WTC11 (cell line): ENCODE measurements around the gene CIC. TPM values are rescaled to one million over a fixed set of nuclear protein-coding genes. Genes with fewer than 3 reads are reported as not detected.

ENCODE experiments used
- ATAC-seq: fragments of 200-7000 bp; cut with Tn5 transposase; 2 replicates; pipeline ENCODE4 v1.10.0; 2021; ENCODE audit warnings: mild to moderate bottlenecking, moderate library complexity
- CTCF ChIA-PET: fragments of 300-600 bp; sonication (Branson Sonifier 250); formaldehyde crosslinking; loops from one replicate; lab custom pipeline; 2021; ENCODE audit warnings: antibody characterized with exemption; lab: Charles Lee
- POLR2A ChIA-PET: fragments of 350-600 bp; sonication (Branson Sonifier 250); formaldehyde crosslinking; loops from one replicate; lab custom pipeline; 2021; ENCODE audit warnings: antibody characterized with exemption; lab: Charles Lee
- DNase-seq: peaks from one replicate; pipeline ENCODE4 v3.0.0; 2021; ENCODE audit warnings: low spot score
- H3K27ac Mint-ChIP-seq: 2 replicates; pipeline ENCODE4 v1.8.0; 2021; ENCODE audit warnings: mixed read lengths
- H3K27me3 Mint-ChIP-seq: 2 replicates; pipeline ENCODE4 v1.8.0; 2021; ENCODE audit warnings: low read depth, mild to moderate bottlenecking, moderate library complexity, mixed read lengths
- H3K36me3 Mint-ChIP-seq: 2 replicates; pipeline ENCODE4 v1.8.0; 2021; ENCODE audit warnings: mixed read lengths
- H3K4me1 Mint-ChIP-seq: 2 replicates; pipeline ENCODE4 v1.8.0; 2022; ENCODE audit warnings: mixed read lengths
- H3K4me3 Mint-ChIP-seq: 2 replicates; pipeline ENCODE4 v1.8.0; 2021; ENCODE audit warnings: mild to moderate bottlenecking, moderate library complexity, mixed read lengths
- H3K9me3 Mint-ChIP-seq: 2 replicates; pipeline ENCODE4 v1.8.0; 2021; ENCODE audit warnings: mixed read lengths
- EMX1 ChIP-seq: fragments of 250-450 bp; sonication (Bioruptor Pico); IDR thresholded peaks from 2 replicates; pipeline ENCODE4 v1.8.0; 2021; ENCODE audit warnings: mild to moderate bottlenecking
- FOXK1 ChIP-seq: sonication (generic); formaldehyde crosslinking; IDR thresholded peaks from 2 replicates; pipeline ENCODE4 v1.8.0; 2022; ENCODE audit warnings: mild to moderate bottlenecking, moderate library complexity, missing genetic modification reagents
- GRHL2 ChIP-seq: fragments of 250-450 bp; sonication (Bioruptor Pico); IDR thresholded peaks from 2 replicates; pipeline ENCODE4 v1.8.0; 2022; ENCODE audit warnings: mild to moderate bottlenecking, moderate library complexity; ENCODE audit not compliant: insufficient replicate concordance, severe bottlenecking
- HMGA2 ChIP-seq: fragments of 250-450 bp; sonication (Bioruptor Pico); IDR thresholded peaks from 2 replicates; pipeline ENCODE4 v1.4.0; 2021; ENCODE audit warnings: mild to moderate bottlenecking, moderate library complexity
- MXD4 ChIP-seq: fragments of 250-450 bp; sonication (Bioruptor Pico); IDR thresholded peaks from 2 replicates; pipeline ENCODE4 v1.8.0; 2021; ENCODE audit warnings: mild to moderate bottlenecking, moderate library complexity, borderline replicate concordance
- NFATC4 ChIP-seq: fragments of 250-450 bp; sonication (Bioruptor Pico); IDR thresholded peaks from 2 replicates; pipeline ENCODE4 v1.9.0; 2021; ENCODE audit warnings: mild to moderate bottlenecking
- NFE2L1 ChIP-seq: sonication (generic); formaldehyde crosslinking; IDR thresholded peaks from 2 replicates; pipeline ENCODE4 v1.8.1; 2023; ENCODE audit warnings: missing genetic modification reagents
- NFYB ChIP-seq: sonication (generic); formaldehyde crosslinking; conservative IDR thresholded peaks from 2 replicates; pipeline ENCODE4 v1.8.0; 2022; ENCODE audit warnings: low read depth, missing genetic modification reagents
- NR3C1 ChIP-seq: sonication (generic); formaldehyde crosslinking; conservative IDR thresholded peaks from 2 replicates; pipeline ENCODE4 v1.8.1; 2023; ENCODE audit warnings: low read depth, mild to moderate bottlenecking, missing genetic modification reagents
- SMAD4 ChIP-seq: sonication (generic); formaldehyde crosslinking; IDR thresholded peaks from 2 replicates; pipeline ENCODE4 v1.8.0; 2022; ENCODE audit warnings: mild to moderate bottlenecking, missing genetic modification reagents
- SP1 ChIP-seq: sonication (generic); formaldehyde crosslinking; conservative IDR thresholded peaks from 2 replicates; pipeline ENCODE4 v1.8.1; 2022; ENCODE audit warnings: missing genetic modification reagents
- TP53 ChIP-seq: sonication (generic); formaldehyde crosslinking; IDR thresholded peaks from 2 replicates; pipeline ENCODE4 v1.8.1; 2023; ENCODE audit warnings: mild to moderate bottlenecking, missing genetic modification reagents
- ZNF138 ChIP-seq: sonication (generic); formaldehyde crosslinking; conservative IDR thresholded peaks from 2 replicates; pipeline ENCODE4 v1.8.1; 2022; ENCODE audit warnings: mild to moderate bottlenecking, moderate library complexity, missing genetic modification reagents
- ZNF232 ChIP-seq: sonication (generic); formaldehyde crosslinking; IDR thresholded peaks from 2 replicates; pipeline ENCODE4 v1.8.0; 2022; ENCODE audit warnings: mild to moderate bottlenecking, missing genetic modification reagents
- ZNF416 ChIP-seq: fragments of 250-450 bp; sonication (Bioruptor Pico); IDR thresholded peaks from 2 replicates; pipeline ENCODE4 v1.9.0; 2021; ENCODE audit warnings: mild to moderate bottlenecking, inconsistent platforms
- total RNA-seq: library from RNA; stranded (reverse); gene quantifications from 3 replicates; pipeline ENCODE4 v1.2.3, GENCODE V29; 2021
- TF ChIP-seq, protein P1 (sequence below): sonication (generic); formaldehyde crosslinking; IDR thresholded peaks from 2 replicates; pipeline ENCODE4 v1.8.1; 2022; ENCODE audit warnings: low read depth, mild to moderate bottlenecking, moderate library complexity, missing genetic modification reagents, borderline replicate concordance
- TF ChIP-seq, protein P2 (sequence below): fragments of 250-450 bp; sonication (Bioruptor Pico); IDR thresholded peaks from 2 replicates; pipeline ENCODE4 v1.8.0; 2021; ENCODE audit warnings: mild to moderate bottlenecking
- TF ChIP-seq, protein P3 (sequence below): sonication (generic); formaldehyde crosslinking; IDR thresholded peaks from 2 replicates; pipeline ENCODE4 v1.8.1; 2022; ENCODE audit warnings: missing genetic modification reagents, borderline replicate concordance
- TF ChIP-seq, protein P4 (sequence below): sonication (generic); formaldehyde crosslinking; conservative IDR thresholded peaks from 2 replicates; pipeline ENCODE4 v1.8.1; 2022; ENCODE audit warnings: mild to moderate bottlenecking, missing genetic modification reagents
- TF ChIP-seq, protein P5 (sequence below): sonication (generic); formaldehyde crosslinking; IDR thresholded peaks from 2 replicates; pipeline ENCODE4 v1.8.0; 2022; ENCODE audit warnings: mild to moderate bottlenecking, missing genetic modification reagents
- TF ChIP-seq, protein P6 (sequence below): fragments of 250-450 bp; sonication (Bioruptor Pico); IDR thresholded peaks from 2 replicates; pipeline ENCODE4 v1.9.0; 2021; ENCODE audit warnings: mild to moderate bottlenecking
- TF ChIP-seq, protein P7 (sequence below): sonication (generic); formaldehyde crosslinking; IDR thresholded peaks from 2 replicates; pipeline ENCODE4 v1.8.1; 2023; ENCODE audit warnings: mild to moderate bottlenecking, missing genetic modification reagents, moderate library complexity
- TF ChIP-seq, protein P8 (sequence below): sonication (generic); formaldehyde crosslinking; IDR thresholded peaks from 2 replicates; pipeline ENCODE4 v1.8.1; 2023; ENCODE audit warnings: mild to moderate bottlenecking, moderate library complexity, missing genetic modification reagents
- TF ChIP-seq, protein P9 (sequence below): sonication (generic); formaldehyde crosslinking; IDR thresholded peaks from 2 replicates; pipeline ENCODE4 v1.8.0; 2022; ENCODE audit warnings: missing genetic modification reagents

CIC gene
- total RNA-seq, 1 experiment from 2014 or later: 55.8 TPM

DNA sequence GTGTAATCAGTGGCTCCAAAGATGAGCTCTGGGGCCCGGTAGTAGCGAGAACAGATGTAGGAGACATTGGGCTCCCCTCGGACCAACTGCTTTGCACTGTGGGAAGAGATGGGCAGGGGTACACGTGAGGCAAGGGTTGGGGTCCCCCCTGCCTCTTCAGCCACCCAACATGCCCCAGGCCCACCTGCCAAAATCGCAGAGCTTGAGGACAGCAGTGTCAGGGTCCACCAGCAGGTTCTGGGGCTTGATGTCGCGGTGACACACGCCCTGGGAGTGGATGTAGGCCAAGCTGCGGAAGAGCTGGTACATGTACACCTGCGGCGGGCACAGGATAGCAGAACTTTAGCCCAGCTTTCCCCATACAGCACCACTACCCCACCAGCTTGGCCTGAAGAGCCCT lies 34.7 kb upstream of the CIC start:
- TF ChIP-seq, protein P1, sequence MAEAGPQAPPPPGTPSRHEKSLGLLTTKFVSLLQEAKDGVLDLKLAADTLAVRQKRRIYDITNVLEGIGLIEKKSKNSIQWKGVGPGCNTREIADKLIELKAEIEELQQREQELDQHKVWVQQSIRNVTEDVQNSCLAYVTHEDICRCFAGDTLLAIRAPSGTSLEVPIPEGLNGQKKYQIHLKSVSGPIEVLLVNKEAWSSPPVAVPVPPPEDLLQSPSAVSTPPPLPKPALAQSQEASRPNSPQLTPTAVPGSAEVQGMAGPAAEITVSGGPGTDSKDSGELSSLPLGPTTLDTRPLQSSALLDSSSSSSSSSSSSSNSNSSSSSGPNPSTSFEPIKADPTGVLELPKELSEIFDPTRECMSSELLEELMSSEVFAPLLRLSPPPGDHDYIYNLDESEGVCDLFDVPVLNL (CRISPR knock-in tag): no peak
- TF ChIP-seq, protein P2, sequence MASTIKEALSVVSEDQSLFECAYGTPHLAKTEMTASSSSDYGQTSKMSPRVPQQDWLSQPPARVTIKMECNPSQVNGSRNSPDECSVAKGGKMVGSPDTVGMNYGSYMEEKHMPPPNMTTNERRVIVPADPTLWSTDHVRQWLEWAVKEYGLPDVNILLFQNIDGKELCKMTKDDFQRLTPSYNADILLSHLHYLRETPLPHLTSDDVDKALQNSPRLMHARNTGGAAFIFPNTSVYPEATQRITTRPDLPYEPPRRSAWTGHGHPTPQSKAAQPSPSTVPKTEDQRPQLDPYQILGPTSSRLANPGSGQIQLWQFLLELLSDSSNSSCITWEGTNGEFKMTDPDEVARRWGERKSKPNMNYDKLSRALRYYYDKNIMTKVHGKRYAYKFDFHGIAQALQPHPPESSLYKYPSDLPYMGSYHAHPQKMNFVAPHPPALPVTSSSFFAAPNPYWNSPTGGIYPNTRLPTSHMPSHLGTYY: no peak
- TF ChIP-seq HMGA2 (CRISPR knock-in tag) (no peak), SMAD4 (CRISPR knock-in tag) (no peak), FOXK1 (no peak), TP53 (CRISPR knock-in tag) (no peak), EMX1 (CRISPR knock-in tag) (no peak), SP1 (no peak), GRHL2 (CRISPR knock-in tag) (no peak), MXD4 (CRISPR knock-in tag) (no peak), NFATC4 (no peak), NFE2L1 (CRISPR knock-in tag) (no peak), NR3C1 (no peak), ZNF232 (CRISPR knock-in tag) (no peak)
- TF ChIP-seq, protein P3, sequence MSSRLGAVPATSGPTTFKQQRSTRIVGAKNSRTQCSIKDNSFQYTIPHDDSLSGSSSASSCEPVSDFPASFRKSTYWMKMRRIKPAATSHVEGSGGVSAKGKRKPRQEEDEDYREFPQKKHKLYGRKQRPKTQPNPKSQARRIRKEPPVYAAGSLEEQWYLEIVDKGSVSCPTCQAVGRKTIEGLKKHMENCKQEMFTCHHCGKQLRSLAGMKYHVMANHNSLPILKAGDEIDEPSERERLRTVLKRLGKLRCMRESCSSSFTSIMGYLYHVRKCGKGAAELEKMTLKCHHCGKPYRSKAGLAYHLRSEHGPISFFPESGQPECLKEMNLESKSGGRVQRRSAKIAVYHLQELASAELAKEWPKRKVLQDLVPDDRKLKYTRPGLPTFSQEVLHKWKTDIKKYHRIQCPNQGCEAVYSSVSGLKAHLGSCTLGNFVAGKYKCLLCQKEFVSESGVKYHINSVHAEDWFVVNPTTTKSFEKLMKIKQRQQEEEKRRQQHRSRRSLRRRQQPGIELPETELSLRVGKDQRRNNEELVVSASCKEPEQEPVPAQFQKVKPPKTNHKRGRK (CRISPR knock-in tag): no peak
- TF ChIP-seq, protein P4, sequence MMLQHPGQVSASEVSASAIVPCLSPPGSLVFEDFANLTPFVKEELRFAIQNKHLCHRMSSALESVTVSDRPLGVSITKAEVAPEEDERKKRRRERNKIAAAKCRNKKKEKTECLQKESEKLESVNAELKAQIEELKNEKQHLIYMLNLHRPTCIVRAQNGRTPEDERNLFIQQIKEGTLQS (CRISPR knock-in tag): no peak
- TF ChIP-seq, protein P5, sequence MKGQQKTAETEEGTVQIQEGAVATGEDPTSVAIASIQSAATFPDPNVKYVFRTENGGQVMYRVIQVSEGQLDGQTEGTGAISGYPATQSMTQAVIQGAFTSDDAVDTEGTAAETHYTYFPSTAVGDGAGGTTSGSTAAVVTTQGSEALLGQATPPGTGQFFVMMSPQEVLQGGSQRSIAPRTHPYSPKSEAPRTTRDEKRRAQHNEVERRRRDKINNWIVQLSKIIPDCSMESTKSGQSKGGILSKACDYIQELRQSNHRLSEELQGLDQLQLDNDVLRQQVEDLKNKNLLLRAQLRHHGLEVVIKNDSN (CRISPR knock-in tag): no peak
- TF ChIP-seq, protein P6, sequence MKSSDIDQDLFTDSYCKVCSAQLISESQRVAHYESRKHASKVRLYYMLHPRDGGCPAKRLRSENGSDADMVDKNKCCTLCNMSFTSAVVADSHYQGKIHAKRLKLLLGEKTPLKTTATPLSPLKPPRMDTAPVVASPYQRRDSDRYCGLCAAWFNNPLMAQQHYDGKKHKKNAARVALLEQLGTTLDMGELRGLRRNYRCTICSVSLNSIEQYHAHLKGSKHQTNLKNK: no peak
- TF ChIP-seq, all 79 proteins: peak for 0
- no peaks in the 10 kb centered on the region for H3K9me3 Mint-ChIP-seq
- H3K4me3 Mint-ChIP-seq: no peak overlapping the region
- ChIA-PET CTCF (interaction anchor here (0.6 to 3.6 kb wide), 3 partner anchors 45 to 103 kb away, joined by 3 to 16 read pairs (median 4); partner anchors contain the start of gene POU2F2), POLR2A (interaction anchor here (1.9 kb wide), 1 partner anchor 8 kb away, joined by 5 read pairs; the partner anchor contains the start of gene GSK3A)
- DNase-seq: no peak
- no peak for ATAC-seq
- 0 out of 2 replicates have a peak, but pooled peaks cover 4% of the 10 kb centered on the region for H3K4me1 Mint-ChIP-seq
- peaks cover 58% of the 10 kb centered on the region for H3K36me3 Mint-ChIP-seq
- no peaks in the 10 kb centered on the region; the same call in 1 of the 2 replicates for H3K27me3 Mint-ChIP-seq
- no peak overlapping the region for H3K27ac Mint-ChIP-seq

DNA sequence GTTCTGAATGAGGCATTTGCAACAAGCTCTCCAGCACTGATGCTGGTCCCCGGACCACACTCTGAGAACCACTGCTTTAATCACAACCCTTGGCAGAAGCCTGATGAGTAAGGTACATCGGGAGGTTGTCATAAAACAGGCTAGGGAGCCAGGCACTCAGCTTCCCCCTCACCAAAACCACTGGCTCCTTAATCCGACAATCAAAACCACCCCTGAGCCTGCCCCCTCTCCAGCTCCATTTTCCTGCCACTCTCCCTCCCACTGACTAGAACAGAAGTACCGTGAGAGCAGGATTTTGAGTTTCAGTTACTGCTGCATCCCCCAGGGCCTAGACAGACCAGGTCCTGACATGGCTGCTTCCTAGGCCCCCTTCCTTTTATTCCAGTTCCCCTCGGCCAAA lies 33.9 kb upstream of the CIC start:
- ChIA-PET POLR2A (no interaction called here), CTCF (interaction anchor here (0.5 to 3.6 kb wide), 6 partner anchors 9 to 139 kb away, joined by 3 to 16 read pairs (median 4); partner anchors contain the start of gene POU2F2)
- DNase-seq (no peak), ATAC-seq (no peak)
- peaks cover 58% of the 10 kb centered on the region for H3K36me3 Mint-ChIP-seq
- H3K27ac Mint-ChIP-seq: no peak overlapping the region
- H3K4me3 Mint-ChIP-seq: no peak overlapping the region
- no peaks in the 10 kb centered on the region; the same call in 1 of the 2 replicates for H3K27me3 Mint-ChIP-seq
- H3K9me3 Mint-ChIP-seq: no peaks in the 10 kb centered on the region
- 0 out of 2 replicates have a peak, but pooled peaks cover 4% of the 10 kb centered on the region for H3K4me1 Mint-ChIP-seq
- TF ChIP-seq, protein P7, sequence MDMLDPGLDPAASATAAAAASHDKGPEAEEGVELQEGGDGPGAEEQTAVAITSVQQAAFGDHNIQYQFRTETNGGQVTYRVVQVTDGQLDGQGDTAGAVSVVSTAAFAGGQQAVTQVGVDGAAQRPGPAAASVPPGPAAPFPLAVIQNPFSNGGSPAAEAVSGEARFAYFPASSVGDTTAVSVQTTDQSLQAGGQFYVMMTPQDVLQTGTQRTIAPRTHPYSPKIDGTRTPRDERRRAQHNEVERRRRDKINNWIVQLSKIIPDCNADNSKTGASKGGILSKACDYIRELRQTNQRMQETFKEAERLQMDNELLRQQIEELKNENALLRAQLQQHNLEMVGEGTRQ (CRISPR knock-in tag): no peak
- TF ChIP-seq ZNF138 (CRISPR knock-in tag) (no peak), NFYB (no peak), ZNF416 (CRISPR knock-in tag) (no peak), GRHL2 (CRISPR knock-in tag) (no peak)
- TF ChIP-seq, protein P4 (CRISPR knock-in tag): no peak
- TF ChIP-seq, protein P8, sequence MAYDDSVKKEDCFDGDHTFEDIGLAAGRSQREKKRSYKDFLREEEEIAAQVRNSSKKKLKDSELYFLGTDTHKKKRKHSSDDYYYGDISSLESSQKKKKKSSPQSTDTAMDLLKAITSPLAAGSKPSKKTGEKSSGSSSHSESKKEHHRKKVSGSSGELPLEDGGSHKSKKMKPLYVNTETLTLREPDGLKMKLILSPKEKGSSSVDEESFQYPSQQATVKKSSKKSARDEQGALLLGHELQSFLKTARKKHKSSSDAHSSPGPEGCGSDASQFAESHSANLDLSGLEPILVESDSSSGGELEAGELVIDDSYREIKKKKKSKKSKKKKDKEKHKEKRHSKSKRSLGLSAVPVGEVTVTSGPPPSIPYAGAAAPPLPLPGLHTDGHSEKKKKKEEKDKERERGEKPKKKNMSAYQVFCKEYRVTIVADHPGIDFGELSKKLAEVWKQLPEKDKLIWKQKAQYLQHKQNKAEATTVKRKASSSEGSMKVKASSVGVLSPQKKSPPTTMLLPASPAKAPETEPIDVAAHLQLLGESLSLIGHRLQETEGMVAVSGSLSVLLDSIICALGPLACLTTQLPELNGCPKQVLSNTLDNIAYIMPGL (CRISPR knock-in tag): no peak
- TF ChIP-seq, protein P9, sequence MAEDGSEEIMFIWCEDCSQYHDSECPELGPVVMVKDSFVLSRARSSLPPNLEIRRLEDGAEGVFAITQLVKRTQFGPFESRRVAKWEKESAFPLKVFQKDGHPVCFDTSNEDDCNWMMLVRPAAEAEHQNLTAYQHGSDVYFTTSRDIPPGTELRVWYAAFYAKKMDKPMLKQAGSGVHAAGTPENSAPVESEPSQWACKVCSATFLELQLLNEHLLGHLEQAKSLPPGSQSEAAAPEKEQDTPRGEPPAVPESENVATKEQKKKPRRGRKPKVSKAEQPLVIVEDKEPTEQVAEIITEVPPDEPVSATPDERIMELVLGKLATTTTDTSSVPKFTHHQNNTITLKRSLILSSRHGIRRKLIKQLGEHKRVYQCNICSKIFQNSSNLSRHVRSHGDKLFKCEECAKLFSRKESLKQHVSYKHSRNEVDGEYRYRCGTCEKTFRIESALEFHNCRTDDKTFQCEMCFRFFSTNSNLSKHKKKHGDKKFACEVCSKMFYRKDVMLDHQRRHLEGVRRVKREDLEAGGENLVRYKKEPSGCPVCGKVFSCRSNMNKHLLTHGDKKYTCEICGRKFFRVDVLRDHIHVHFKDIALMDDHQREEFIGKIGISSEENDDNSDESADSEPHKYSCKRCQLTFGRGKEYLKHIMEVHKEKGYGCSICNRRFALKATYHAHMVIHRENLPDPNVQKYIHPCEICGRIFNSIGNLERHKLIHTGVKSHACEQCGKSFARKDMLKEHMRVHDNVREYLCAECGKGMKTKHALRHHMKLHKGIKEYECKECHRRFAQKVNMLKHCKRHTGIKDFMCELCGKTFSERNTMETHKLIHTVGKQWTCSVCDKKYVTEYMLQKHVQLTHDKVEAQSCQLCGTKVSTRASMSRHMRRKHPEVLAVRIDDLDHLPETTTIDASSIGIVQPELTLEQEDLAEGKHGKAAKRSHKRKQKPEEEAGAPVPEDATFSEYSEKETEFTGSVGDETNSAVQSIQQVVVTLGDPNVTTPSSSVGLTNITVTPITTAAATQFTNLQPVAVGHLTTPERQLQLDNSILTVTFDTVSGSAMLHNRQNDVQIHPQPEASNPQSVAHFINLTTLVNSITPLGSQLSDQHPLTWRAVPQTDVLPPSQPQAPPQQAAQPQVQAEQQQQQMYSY (CRISPR knock-in tag): no peak
